Spleen (tissue), 7 donors: ENCODE data around the gene OSBPL1A.

Experiments used
- CTCF ChIP-seq, 11 experiments: fragments of 200-600 bp in 7 of 11; fragments of 450-650 bp in 4 of 11; sonication (generic) in 4 of 11; IDR thresholded peaks in 8 of 11; conservative IDR thresholded peaks in 3 of 11; 1 replicate in 7 of 11; 2 replicates in 4 of 11; pipeline versions ENCODE4 v1.4.0 to v1.8.0; 2016 to 2021; ENCODE audit warnings: antibody characterized with exemption in 11 of 11, inconsistent platforms in 4 of 11, mild to moderate bottlenecking in 1 of 11
- POLR2A ChIP-seq, 3 donors: fragments of 450-650 bp; IDR thresholded peaks; one replicate each; pipeline ENCODE4 v1.5.1; 2017; ENCODE audit warnings: antibody characterized with exemption in 3 of 3, mild to moderate bottlenecking in 1 of 3
- donor health status: DM: no; HTN: no; CAD: no; lungs with moderate emphysema.
- donor health status: DM: no; HTN: no; CAD: no.
- donor health status: DM: no; HTN: no; CAD: no.

GRCh38 chr18:24354278-24354677, 43.3 kb downstream of the OSBPL1A start:
- TF ChIP-seq POLR2A (IDR thresholded peaks at IDR 0.05) (no peak), CTCF (IDR thresholded peaks at IDR 0.05 in 8 of 11, conservative IDR thresholded peaks at IDR 0.05 in 3 of 11) (no peak)
